Activated T-helper 2 cell treated with anti-CD3 and anti-CD28 coated beads, Interferon-gamma antibody, Interleukin-2, Interleukin-4, amounts not matched to agents 10 μg/mL and 5 μg/mL and 100 μg/mL, durations not matched to agents 14 hours and 24 hours and 36 hours (primary cell): ENCODE results near the gene ZNF503. TPM values are rescaled to one million over a fixed set of nuclear protein-coding genes. Genes with fewer than 3 reads are reported as not detected.
"Not testable (repeated sequence)": the region's sequence is repeated elsewhere in the genome, so short reads cannot be mapped to it uniquely, and the experiment has no call there.

Source experiments
- DNase-seq: peaks from one replicate; pipeline ENCODE4 v3.0.0; 2021; ENCODE audit warnings: low spot score
- H3K27ac Mint-ChIP-seq: one replicate; pipeline ENCODE4 v1.8.0; 2021; ENCODE audit warnings: mixed read lengths
- H3K27me3 Mint-ChIP-seq: one replicate; pipeline ENCODE4 v1.8.0; 2021; ENCODE audit warnings: low read depth, mixed read lengths
- H3K36me3 Mint-ChIP-seq: one replicate; pipeline ENCODE4 v1.8.0; 2021; ENCODE audit warnings: low read depth, mixed read lengths
- H3K4me1 Mint-ChIP-seq: one replicate; pipeline ENCODE4 v1.8.0; 2021; ENCODE audit warnings: low read depth, mixed read lengths
- H3K4me3 Mint-ChIP-seq: one replicate; pipeline ENCODE4 v1.8.0; 2021; ENCODE audit warnings: low read depth, mild to moderate bottlenecking, moderate library complexity, mixed read lengths
- H3K9me3 Mint-ChIP-seq: one replicate; pipeline ENCODE4 v1.8.0; 2021; ENCODE audit warnings: mixed read lengths
- intact Hi-C: fragments of 100-400 bp; cut with micrococcal nuclease; formaldehyde crosslinking; loops from one replicate; pipeline ENCODE4 v1.15.1; 2023
- total RNA-seq: library from RNA; stranded (reverse); gene quantifications from 2 replicates; pipeline ENCODE4 v1.2.3, GENCODE V29; 2022

ZNF503 gene
- total RNA-seq, 1 donor from 2014 or later, result 0.34 TPM

DNA sequence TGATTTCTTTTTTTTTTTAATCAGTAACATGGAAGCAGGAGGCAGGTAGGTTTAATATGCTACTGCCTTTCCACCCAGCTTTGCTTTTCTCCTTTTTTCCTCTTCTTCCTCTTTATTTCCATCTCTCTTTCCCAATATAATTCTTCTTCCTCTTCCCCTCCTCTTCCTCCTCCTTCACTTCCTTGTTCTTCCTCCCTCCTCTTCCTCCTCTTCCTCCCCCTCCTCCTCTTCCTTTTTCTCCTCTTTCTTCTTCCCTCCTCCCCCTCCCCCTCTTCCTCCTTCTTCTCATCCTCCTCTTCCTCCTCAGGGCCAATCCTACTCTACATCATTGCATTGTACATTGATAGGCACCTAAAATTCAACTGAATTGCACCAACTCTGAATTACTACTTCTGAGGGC is 11.4 kb downstream of the ZNF503 start:
- intact Hi-C loops, result no loop called here
- Mint-ChIP-seq H3K9me3 (no peaks in the 10 kb centered on the region), H3K27me3 (peaks cover 32% of the 10 kb centered on the region), H3K4me3 (no peak overlapping the region), H3K27ac (no peak overlapping the region), H3K4me1 (peaks cover 3% of the 10 kb centered on the region), H3K36me3 (no peaks in the 10 kb centered on the region)
- no peak for DNase-seq

GRCh38 chr10:75388082-75388481 is 13.5 kb downstream of the ZNF503 start:
- intact Hi-C loops, result no loop called here
- Mint-ChIP-seq H3K36me3 (no peaks in the 10 kb centered on the region), H3K4me3 (no peak overlapping the region), H3K9me3 (no peaks in the 10 kb centered on the region), H3K27me3 (peaks cover 14% of the 10 kb centered on the region), H3K4me1 (no peaks in the 10 kb centered on the region), H3K27ac (no peak overlapping the region)
- no peak for DNase-seq

- intact Hi-C loops, result no loop called here
- H3K4me3 Mint-ChIP-seq, result no peak overlapping the region
- H3K36me3 Mint-ChIP-seq, result no peaks in the 10 kb centered on the region
- H3K27me3 Mint-ChIP-seq, result no peaks in the 10 kb centered on the region
- no peak for DNase-seq
- no peak overlapping the region for H3K27ac Mint-ChIP-seq
- H3K4me1 Mint-ChIP-seq, result no peaks in the 10 kb centered on the region
- no peaks in the 10 kb centered on the region for H3K9me3 Mint-ChIP-seq
Measured at GRCh38 chr10:75386128-75386527, 15.4 kb downstream of the ZNF503 start.

- Mint-ChIP-seq H3K4me3 (no peak overlapping the region), H3K9me3 (no peaks in the 10 kb centered on the region), H3K27ac (no peak overlapping the region), H3K36me3 (no peaks in the 10 kb centered on the region), H3K27me3 (no peaks in the 10 kb centered on the region), H3K4me1 (no peaks in the 10 kb centered on the region)
- no peak for DNase-seq
- intact Hi-C loops, result no loop called here
Measured at GRCh38 chr10:75379817-75380216, 21.7 kb downstream of the ZNF503 start.

GRCh38 chr10:75379212-75379724 is 22.3 kb downstream of the ZNF503 start:
- Mint-ChIP-seq H3K27me3 (no peaks in the 10 kb centered on the region), H3K4me3 (no peak overlapping the region), H3K9me3 (no peaks in the 10 kb centered on the region), H3K27ac (no peak overlapping the region), H3K36me3 (no peaks in the 10 kb centered on the region), H3K4me1 (no peaks in the 10 kb centered on the region)
- intact Hi-C loops, result no loop called here
- no peak for DNase-seq

- Mint-ChIP-seq H3K4me3 (no peak overlapping the region), H3K27ac (no peak overlapping the region), H3K4me1 (no peaks in the 10 kb centered on the region), H3K9me3 (no peaks in the 10 kb centered on the region), H3K36me3 (no peaks in the 10 kb centered on the region), H3K27me3 (no peaks in the 10 kb centered on the region)
- intact Hi-C loops, result no loop called here
- DNase-seq, result no peak
Measured at GRCh38 chr10:75378379-75378778, 23.2 kb downstream of the ZNF503 start.

- no peak overlapping the region for H3K27ac Mint-ChIP-seq
- no peak overlapping the region for H3K4me3 Mint-ChIP-seq
- no peaks in the 10 kb centered on the region for H3K9me3 Mint-ChIP-seq
- intact Hi-C loops, result no loop called here
- no peak for DNase-seq
- H3K36me3 Mint-ChIP-seq, result no peaks in the 10 kb centered on the region
- H3K4me1 Mint-ChIP-seq, result no peaks in the 10 kb centered on the region
- no peaks in the 10 kb centered on the region for H3K27me3 Mint-ChIP-seq
Measured at GRCh38 chr10:75377869-75378268, 23.7 kb downstream of the ZNF503 start.

DNA sequence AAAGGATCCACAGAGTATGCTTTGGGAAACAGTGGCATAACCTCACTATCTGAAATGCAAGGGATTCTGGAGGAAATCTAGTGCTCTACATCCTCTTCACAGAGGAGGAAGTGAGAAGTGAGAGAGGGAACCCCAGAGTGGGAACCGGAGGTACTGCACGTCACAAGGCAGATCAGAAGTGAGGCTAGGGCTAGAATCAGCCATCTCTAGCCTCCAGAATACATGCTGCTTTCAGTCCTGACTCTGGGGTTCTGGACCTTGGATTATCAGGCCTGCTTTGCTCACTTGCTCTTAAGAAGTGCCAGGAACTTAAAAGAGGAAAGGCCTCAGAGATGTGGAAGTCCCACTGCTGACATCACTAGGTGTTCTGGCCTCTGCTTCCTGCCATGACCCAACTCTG is 25.7 kb downstream of the ZNF503 start:
- no peaks in the 10 kb centered on the region for H3K36me3 Mint-ChIP-seq
- no peak for DNase-seq
- intact Hi-C loops, result no loop called here
- H3K4me3 Mint-ChIP-seq, result no peak overlapping the region
- no peaks in the 10 kb centered on the region for H3K27me3 Mint-ChIP-seq
- H3K4me1 Mint-ChIP-seq, result no peaks in the 10 kb centered on the region
- H3K27ac Mint-ChIP-seq, result no peak overlapping the region
- no peaks in the 10 kb centered on the region for H3K9me3 Mint-ChIP-seq

GRCh38 chr10:75371010-75371409 is 30.6 kb downstream of the ZNF503 start:
- Mint-ChIP-seq H3K4me1 (no peaks in the 10 kb centered on the region), H3K27ac (no peak overlapping the region), H3K9me3 (peaks cover 11% of the 10 kb centered on the region), H3K36me3 (no peaks in the 10 kb centered on the region), H3K27me3 (no peaks in the 10 kb centered on the region), H3K4me3 (no peak overlapping the region)
- DNase-seq, result no peak
- intact Hi-C loops, result no loop called here

DNA sequence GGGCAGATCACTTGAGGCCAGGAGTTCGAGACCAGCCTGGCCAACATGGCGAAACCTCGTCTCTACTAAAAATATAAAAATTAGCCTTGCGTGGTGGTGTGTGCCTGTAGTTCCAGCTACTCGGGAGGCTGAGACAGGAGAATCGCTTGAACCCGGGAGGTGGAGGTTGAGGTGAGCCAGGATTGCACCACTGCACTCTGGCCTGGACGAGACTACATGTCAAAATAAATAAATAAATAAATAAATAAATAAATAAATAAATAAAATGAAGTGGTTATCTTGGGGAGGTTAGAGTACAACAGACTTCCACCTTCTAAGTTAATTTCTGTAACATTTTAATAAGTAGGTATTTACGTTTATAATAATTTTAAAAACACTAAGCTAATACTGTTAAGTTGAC is 31.7 kb downstream of the ZNF503 start:
- H3K36me3 Mint-ChIP-seq, H3K27ac Mint-ChIP-seq, H3K4me1 Mint-ChIP-seq, H3K27me3 Mint-ChIP-seq, DNase-seq, intact Hi-C loops, H3K4me3 Mint-ChIP-seq: not testable (repeated sequence)
- H3K9me3 Mint-ChIP-seq, result peaks cover 11% of the 10 kb centered on the region

DNA sequence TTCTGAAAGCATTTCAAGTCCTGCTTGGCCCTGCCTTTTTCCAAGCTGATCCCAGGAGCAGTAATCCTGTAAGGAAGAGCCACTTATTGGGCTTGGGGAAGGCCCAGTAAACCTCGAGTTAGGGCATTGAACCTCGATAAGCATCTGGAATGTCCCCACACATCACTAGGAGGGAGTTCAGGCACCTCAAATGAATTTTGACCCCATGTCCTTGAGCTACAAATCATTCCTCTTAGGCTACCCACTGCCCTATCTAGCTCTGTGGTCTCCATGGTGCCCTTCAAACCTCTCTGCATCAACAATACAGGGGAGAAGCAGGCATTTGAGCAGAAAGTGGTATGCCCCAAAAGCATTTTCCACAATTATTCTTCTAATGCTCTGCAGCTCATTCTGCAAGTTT is 33.7 kb downstream of the ZNF503 start:
- Mint-ChIP-seq H3K4me3 (no peak overlapping the region), H3K36me3 (no peaks in the 10 kb centered on the region), H3K27me3 (no peaks in the 10 kb centered on the region), H3K4me1 (no peaks in the 10 kb centered on the region), H3K9me3 (peaks cover 11% of the 10 kb centered on the region), H3K27ac (no peak overlapping the region)
- intact Hi-C loops, result no loop called here
- no peak for DNase-seq

DNA sequence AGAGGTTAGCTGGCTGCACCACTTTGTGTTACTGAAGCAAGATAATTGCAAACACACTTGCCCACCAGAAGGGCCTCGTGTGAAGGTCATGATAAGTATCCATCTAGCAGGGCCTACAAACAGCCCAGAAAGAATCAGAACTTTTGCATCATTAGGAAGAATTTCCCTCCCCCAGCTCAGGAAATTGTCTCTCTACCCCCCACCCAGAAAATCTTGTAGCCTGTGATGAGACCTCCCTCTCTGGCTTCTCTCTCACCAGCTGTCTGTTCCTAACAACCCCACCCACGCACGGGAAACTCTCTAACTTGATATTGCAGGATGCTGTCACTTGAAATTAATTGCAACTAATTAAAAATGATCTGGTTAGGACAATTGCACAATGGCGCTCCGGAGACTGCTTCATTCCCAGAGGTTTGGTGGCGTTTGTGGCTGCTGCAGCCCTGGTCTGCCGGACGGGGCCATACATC is 34.5 kb downstream of the ZNF503 start:
- H3K27ac Mint-ChIP-seq, result no peak overlapping the region

DNA sequence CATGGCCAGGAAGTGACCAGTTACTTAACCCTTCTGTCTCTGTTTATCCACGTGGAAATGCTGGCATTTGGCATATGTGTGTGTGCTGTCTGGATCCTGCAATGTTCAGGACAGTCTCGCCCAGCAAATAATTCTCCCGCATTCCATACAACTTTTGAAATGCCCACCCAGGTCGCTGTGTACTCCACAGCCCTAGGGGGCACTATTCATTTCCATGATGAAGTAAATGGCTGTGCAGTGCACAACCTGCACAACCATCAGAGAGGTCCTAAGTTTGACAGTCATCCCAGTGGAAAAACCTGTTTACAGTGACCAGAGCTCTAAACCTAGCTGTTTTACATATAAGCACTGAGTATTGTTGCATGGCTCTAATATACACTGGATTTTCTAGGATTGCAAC is 38.1 kb downstream of the ZNF503 start:
- H3K4me3 Mint-ChIP-seq, result no peak overlapping the region
- H3K27me3 Mint-ChIP-seq, result no peaks in the 10 kb centered on the region
- intact Hi-C loops, result no loop called here
- H3K27ac Mint-ChIP-seq, result no peak overlapping the region
- no peaks in the 10 kb centered on the region for H3K36me3 Mint-ChIP-seq
- no peaks in the 10 kb centered on the region for H3K9me3 Mint-ChIP-seq
- no peaks in the 10 kb centered on the region for H3K4me1 Mint-ChIP-seq
- DNase-seq, result no peak

More for the DNA sequence above, 34.5 kb downstream of the ZNF503 start:
- H3K27me3 Mint-ChIP-seq, result no peaks in the 10 kb centered on the region
- H3K9me3 Mint-ChIP-seq, result peaks cover 11% of the 10 kb centered on the region
- intact Hi-C loops, result no loop called here
- no peak overlapping the region for H3K4me3 Mint-ChIP-seq
- no peak for DNase-seq
- no peaks in the 10 kb centered on the region for H3K4me1 Mint-ChIP-seq
- no peaks in the 10 kb centered on the region for H3K36me3 Mint-ChIP-seq

DNA sequence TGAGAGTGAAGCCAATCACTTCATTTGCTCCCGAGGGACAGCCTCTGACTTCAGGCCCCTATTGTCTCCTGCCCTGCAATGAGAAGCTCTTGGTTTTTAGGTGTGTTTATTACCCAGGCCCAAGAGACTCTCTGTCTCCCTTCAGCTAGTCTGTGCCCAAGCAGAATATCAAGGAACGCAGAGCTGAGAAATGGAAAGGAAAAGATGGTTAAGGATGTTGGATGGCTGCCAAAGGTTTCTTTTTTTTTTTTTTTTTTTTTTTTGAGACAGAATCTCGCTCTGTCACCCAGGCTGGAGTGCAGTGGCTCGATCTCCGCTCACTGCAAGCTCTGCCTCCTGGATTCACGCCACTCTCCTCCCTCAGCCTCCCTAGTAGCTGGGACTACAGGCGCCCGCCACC is 41.7 kb downstream of the ZNF503 start:
- DNase-seq, H3K4me1 Mint-ChIP-seq, H3K4me3 Mint-ChIP-seq, H3K36me3 Mint-ChIP-seq, H3K27ac Mint-ChIP-seq, H3K9me3 Mint-ChIP-seq, intact Hi-C loops, H3K27me3 Mint-ChIP-seq: not testable (repeated sequence)
